HepG2 (cell line): ENCODE results near the gene KCNAB2. TPM values are rescaled to one million over a fixed set of nuclear protein-coding genes. Genes with fewer than 3 reads are reported as not detected.

Experiments used
- BRCA1 ChIP-seq: sonication (generic); formaldehyde crosslinking; IDR thresholded peaks from 2 replicates; pipeline ENCODE4 v1.4.0; 2020; ENCODE audit warnings: missing genetic modification reagents
- DMTF1 ChIP-seq: sonication (generic); formaldehyde crosslinking; IDR thresholded peaks from 2 replicates; pipeline ENCODE4 v1.4.0; 2020; ENCODE audit warnings: mild to moderate bottlenecking, missing genetic modification reagents
- E2F1 ChIP-seq: sonication (generic); formaldehyde crosslinking; IDR thresholded peaks from 2 replicates; pipeline ENCODE4 v1.5.0; 2020; ENCODE audit warnings: missing genetic modification reagents
- ETV5 ChIP-seq: IDR thresholded peaks from 2 replicates; pipeline ENCODE4 v1.6.1; 2018; ENCODE audit warnings: missing biosample characterization, missing genetic modification reagents, inconsistent platforms, borderline replicate concordance
- FOXP1 ChIP-seq, 2 experiments: fragments of 450-650 bp in 1 of 2; IDR thresholded peaks; 2 replicates each; pipeline ENCODE4 v1.6.1; 2017 to 2018; ENCODE audit warnings: antibody characterized with exemption in 1 of 2
- GLI4 ChIP-seq: sonication (generic); formaldehyde crosslinking; IDR thresholded peaks from 2 replicates; pipeline ENCODE4 v1.5.1; 2020; ENCODE audit warnings: missing genetic modification reagents, mild to moderate bottlenecking, moderate library complexity, borderline replicate concordance
- KDM3A ChIP-seq: IDR thresholded peaks from 2 replicates; pipeline ENCODE4 v1.6.1; 2018; ENCODE audit warnings: low read depth, missing compliant biosample characterization
- NKX3-1 ChIP-seq: sonication (generic); formaldehyde crosslinking; IDR thresholded peaks from 2 replicates; pipeline ENCODE4 v1.5.0; 2020; ENCODE audit warnings: missing genetic modification reagents
- SMAD1 ChIP-seq: sonication (generic); formaldehyde crosslinking; IDR thresholded peaks from 2 replicates; pipeline ENCODE4 v1.4.0; 2020; ENCODE audit warnings: missing genetic modification reagents, low read depth, mild to moderate bottlenecking, borderline replicate concordance
- ZBTB2 ChIP-seq: sonication (generic); formaldehyde crosslinking; IDR thresholded peaks from 2 replicates; pipeline ENCODE4 v1.8.0; 2022; ENCODE audit warnings: low read depth, missing genetic modification reagents
- ZNF138 ChIP-seq: sonication (generic); formaldehyde crosslinking; IDR thresholded peaks from 2 replicates; pipeline ENCODE4 v1.5.0; 2020; ENCODE audit warnings: mild to moderate bottlenecking, low read depth, missing genetic modification reagents
- ZNF784 ChIP-seq: sonication (generic); formaldehyde crosslinking; IDR thresholded peaks from 2 replicates; pipeline ENCODE4 v1.5.1; 2020; ENCODE audit warnings: missing genetic modification reagents, mild to moderate bottlenecking, borderline replicate concordance
- ZUFSP ChIP-seq: sonication (generic); formaldehyde crosslinking; IDR thresholded peaks from 2 replicates; pipeline ENCODE4 v1.9.0; 2021; ENCODE audit warnings: missing genetic modification reagents, mild to moderate bottlenecking, borderline replicate concordance
- polyA plus RNA-seq, 8 experiments: library from polyadenylated mRNA; depleted of rRNA in 3 of 8; stranded (reverse) in 7 of 8; unstranded in 1 of 8; fragments of >200 nt; fragmentation: Illumina TruSeq in 4 of 8; extraction: Trizol in 4 of 8; gene quantifications; 2 replicates each; pipeline versions ENCODE4 v1.2.1 to v1.2.3, GENCODE V29; 2011 to 2016; ENCODE audit warnings: low read depth in 4 of 8, missing spikeins in 1 of 8, mixed read lengths in 1 of 8; ENCODE audit not compliant: insufficient read depth in 1 of 8
- total RNA-seq, 5 experiments: library from RNA; depleted of rRNA; stranded (reverse); fragments of >200 nt; fragmentation: Illumina TruSeq; extraction: Trizol; gene quantifications; 2 replicates each; pipeline ENCODE4 v1.2.3, GENCODE V29; 2016; ENCODE audit warnings: low read depth in 1 of 5

Gene KCNAB2
- total and polyA plus RNA-seq, 2 of the 13 experiments (the other 11 are each of a cell fraction or from before 2014, with no cell fraction given) = 6.2 to 8.8 TPM

- no peak for TF ChIP-seq DMTF1 (CRISPR knock-in tag)
- no peak for TF ChIP-seq SMAD1 (CRISPR knock-in tag)
- TF ChIP-seq BRCA1 (CRISPR knock-in tag) = no peak
- no peak for TF ChIP-seq E2F1
- no peak for TF ChIP-seq KDM3A
- TF ChIP-seq NKX3-1 (CRISPR knock-in tag) = no peak
- TF ChIP-seq ZNF784 = no peak
- no peak for TF ChIP-seq ETV5 (CRISPR knock-in tag)
- TF ChIP-seq FOXP1 (IDR thresholded peaks at IDR 0.05) = no peak
- TF ChIP-seq FOXP1 (CRISPR knock-in tag; IDR thresholded peaks at IDR 0.05) = no peak
- no peak for TF ChIP-seq ZBTB2 (CRISPR knock-in tag)
- no peak for TF ChIP-seq GLI4 (CRISPR knock-in tag)
- no peak for TF ChIP-seq ZUFSP (CRISPR knock-in tag)
- TF ChIP-seq ZNF138 (CRISPR knock-in tag) = no peak
These were observed 78.1 kb downstream of the KCNAB2 start (continued) for GRCh38 chr1:6123816-6124215.
